ENCODE data around the gene DOK5.
"Not testable (repeated sequence)": the region's sequence is repeated elsewhere in the genome, so short reads cannot be mapped to it uniquely, and the experiment has no call there.

Gene DOK5

GRCh38 chr20:54475334-54476168 is at the start of gene DOK5:
TSS of gene DOK5 (plus strand) at chr20:54475593. CDS start at chr20:54475947, 354 bp downstream.
- no peak for DNase-seq (ENCODE audit: low read depth)

- no peak for DNase-seq (ENCODE audit: low read depth)
Measured at GRCh38 chr20:54429364-54429763, 46.0 kb upstream of the DOK5 start.

DNA sequence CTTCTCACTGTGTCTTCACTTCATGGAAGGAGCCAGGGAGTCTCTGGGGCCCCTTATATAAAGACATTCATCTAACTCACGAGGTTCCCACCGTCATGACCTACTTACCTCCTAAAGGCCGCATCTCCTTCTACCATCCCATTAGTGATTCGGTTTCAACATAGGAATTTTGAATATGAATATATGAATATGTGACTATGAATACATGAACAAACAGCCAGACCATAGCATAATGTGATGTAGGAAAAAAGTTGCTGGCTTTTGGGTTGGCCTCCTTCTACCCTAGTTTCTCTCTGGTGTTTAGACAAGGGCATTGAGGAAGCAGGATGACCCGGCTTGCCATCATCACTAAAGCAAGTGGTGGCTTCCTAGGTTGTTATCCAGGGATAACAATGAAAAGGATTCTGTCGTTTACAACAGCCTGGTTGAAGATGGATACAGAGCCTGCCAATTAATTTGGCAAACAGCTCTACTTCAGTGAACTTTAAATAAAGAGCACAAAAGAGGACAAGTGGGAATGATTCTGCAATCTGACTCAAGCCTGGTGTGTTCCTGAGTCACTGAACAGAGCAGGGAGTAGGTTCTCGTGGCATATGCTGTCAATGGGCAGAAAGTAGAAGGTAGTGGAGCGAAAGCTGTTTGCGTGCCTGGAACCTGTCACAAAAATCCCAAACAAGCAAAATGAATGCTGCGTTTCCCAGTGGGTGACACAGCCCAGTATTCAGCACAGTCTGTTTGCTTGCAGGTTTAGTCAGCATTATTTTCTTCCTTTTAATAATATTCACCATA is 44.0 kb upstream of the DOK5 start:
- no peak for DNase-seq (ENCODE audit: low read depth)

GRCh38 chr20:54432966-54433365 is 42.4 kb upstream of the DOK5 start:
- DNase-seq (ENCODE audit: low read depth), result no peak

GRCh38 chr20:54433636-54434035 is 41.8 kb upstream of the DOK5 start:
- no peak for DNase-seq (ENCODE audit: low read depth)

- no peak for DNase-seq (ENCODE audit: low read depth)
Measured at GRCh38 chr20:54434196-54434595, 41.2 kb upstream of the DOK5 start.

DNA sequence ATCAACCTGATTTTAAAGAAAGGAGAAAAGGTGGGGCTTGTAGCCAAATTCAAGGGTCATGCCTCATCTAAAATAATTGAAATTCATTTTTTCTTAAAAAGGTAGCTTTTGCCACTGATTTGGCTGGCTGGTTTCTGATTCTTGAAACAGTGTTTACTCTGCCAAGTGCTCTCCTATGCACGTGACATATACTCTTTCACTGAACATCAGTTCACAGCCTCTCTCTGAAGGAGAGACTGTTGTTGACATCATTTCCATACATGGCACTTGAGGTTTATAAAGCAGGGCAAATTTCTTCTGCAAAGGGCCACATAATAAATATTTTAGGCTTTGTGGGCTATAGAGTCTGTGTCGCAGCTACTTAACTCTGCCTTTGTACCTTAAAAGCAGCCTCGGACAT is 40.4 kb upstream of the DOK5 start:
- no peak for DNase-seq (ENCODE audit: low read depth)

DNA sequence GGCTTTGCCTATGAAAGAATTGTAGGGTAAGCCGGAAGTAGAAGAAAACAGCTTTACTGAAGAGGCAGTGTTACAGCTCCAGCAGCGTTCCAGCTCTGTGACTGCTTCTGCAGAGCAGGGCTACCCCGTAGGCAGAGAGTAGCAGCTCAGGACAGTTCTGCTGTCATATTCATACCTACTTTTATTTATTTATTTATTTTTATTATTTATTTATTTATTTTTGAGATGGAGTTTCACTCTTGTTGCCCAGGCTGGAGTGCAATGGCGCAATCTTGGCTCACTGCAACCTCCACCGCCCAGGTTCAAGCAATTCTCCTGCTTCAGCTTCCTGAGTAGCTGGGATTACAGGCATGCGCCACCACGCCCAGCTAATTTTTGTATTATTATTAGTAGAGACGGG is 39.0 kb upstream of the DOK5 start:
- not testable (repeated sequence) for DNase-seq (ENCODE audit: low read depth)

DNA sequence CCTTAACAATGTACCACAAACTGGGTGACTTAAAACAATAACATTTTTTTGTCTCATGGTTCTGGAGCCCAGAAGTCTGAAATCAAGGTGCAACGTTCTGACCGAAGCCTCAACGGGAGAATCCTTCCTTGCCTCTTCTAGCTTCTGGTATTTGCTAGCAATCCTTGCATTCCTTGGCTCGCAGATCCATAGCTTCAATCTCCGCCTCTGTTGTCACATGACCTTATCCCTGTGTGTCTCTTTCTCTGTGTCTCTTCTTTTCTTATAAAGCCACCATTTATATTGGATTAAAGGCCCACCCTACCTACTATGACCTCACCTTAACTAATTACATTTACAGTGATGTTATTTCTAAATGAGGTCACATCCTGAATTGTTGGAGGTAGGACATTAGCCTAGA is 37.2 kb upstream of the DOK5 start:
- DNase-seq (ENCODE audit: low read depth), result no peak

DNA sequence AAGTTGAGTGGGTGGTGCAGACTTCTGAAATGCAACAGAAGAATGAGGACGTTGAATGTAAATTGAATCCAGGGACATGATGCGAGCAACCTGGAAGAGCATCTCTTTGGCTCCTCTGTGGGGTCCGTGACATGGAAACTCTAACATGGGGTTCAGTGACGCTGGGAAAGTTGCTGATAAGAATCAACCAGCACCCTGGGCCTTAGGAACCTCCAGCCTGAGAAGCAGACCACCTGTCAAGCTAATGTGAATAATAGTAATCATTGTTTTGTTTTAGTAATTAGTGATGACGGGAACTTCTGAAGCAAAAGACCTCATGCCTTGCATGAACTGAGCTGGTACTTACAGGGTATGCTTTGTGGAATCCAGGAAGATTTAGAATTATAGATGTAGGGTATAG is 25.2 kb upstream of the DOK5 start:
- DNase-seq (ENCODE audit: low read depth), result no peak

- DNase-seq (ENCODE audit: low read depth), result no peak
Measured at GRCh38 chr20:54451171-54451570, 24.2 kb upstream of the DOK5 start.

GRCh38 chr20:54452277-54452676 is 23.1 kb upstream of the DOK5 start:
- no peak for DNase-seq (ENCODE audit: low read depth)

GRCh38 chr20:54454982-54455381 is 20.4 kb upstream of the DOK5 start:
- DNase-seq (ENCODE audit: low read depth), result no peak

- no peak for DNase-seq (ENCODE audit: low read depth)
Measured at GRCh38 chr20:54456423-54456822, 19.0 kb upstream of the DOK5 start.

DNA sequence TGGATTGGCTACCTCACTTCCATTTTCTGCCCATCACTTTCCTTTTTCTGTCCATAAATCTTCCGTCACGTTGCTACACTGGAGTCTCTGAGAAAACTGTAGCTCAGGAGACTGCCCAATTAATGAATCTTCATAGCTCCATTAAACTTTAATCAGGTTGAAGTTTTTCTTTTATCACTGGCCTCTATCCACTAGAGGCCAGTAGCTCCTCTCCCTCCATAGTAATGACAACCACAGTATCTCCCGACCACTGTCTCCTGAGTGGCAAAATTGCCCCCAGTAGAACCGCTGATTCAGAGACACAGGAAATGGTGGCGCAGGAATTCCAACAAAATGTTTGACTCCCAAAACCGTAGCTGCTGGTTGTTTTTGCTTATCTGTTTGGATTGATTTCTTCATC is 18.4 kb upstream of the DOK5 start:
- no peak for DNase-seq (ENCODE audit: low read depth)

- DNase-seq (ENCODE audit: low read depth), result no peak
Measured at GRCh38 chr20:54458219-54458618, 17.2 kb upstream of the DOK5 start.

GRCh38 chr20:54459279-54459678 is 16.1 kb upstream of the DOK5 start:
- no peak for DNase-seq (ENCODE audit: low read depth)

DNA sequence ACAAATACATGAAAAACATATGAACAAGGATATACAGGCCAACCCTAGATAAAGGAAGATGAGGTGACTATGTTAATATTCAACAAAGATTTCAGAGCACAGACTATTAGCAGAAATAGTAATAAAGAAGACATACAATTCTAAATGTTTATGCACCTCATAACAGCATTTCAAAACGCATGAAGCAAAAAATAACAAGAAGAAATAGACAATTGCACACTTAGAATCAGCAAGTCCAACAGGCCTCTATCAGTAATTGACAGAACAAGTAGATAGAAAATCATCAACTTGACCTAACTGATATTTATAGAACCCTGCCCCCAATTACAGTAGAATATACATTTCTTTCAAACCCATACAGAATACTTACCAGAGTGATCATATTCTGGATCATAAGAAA is 11.4 kb upstream of the DOK5 start:
- DNase-seq (ENCODE audit: low read depth), result no peak

- no peak for DNase-seq (ENCODE audit: low read depth)
Measured at GRCh38 chr20:54466127-54466526, 9.3 kb upstream of the DOK5 start.

GRCh38 chr20:54467622-54468021 is 7.8 kb upstream of the DOK5 start:
- DNase-seq (ENCODE audit: low read depth), result no peak

- no peak for DNase-seq (ENCODE audit: low read depth)
Measured at GRCh38 chr20:54468082-54468481, 7.3 kb upstream of the DOK5 start.

DNA sequence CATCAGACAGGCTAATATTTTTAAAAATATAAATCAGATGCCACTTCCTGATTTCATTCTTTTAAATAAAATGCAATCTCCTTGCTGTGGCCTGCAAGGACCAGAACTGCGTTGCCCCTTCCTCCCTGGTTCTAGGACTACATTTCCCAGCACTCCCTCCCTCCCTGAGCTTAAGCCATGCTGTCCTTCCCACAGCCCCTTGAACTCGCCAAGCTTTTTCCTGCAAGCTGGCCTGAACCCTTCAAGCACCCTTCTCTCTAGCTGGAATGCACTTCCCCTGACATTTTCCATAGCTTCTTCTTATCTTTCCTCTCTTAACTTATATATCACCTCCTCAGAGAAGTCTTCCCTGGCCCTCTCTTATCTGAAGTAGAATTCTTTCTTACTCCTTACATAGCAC is 6.1 kb upstream of the DOK5 start:
- DNase-seq (ENCODE audit: low read depth), result no peak

DNA sequence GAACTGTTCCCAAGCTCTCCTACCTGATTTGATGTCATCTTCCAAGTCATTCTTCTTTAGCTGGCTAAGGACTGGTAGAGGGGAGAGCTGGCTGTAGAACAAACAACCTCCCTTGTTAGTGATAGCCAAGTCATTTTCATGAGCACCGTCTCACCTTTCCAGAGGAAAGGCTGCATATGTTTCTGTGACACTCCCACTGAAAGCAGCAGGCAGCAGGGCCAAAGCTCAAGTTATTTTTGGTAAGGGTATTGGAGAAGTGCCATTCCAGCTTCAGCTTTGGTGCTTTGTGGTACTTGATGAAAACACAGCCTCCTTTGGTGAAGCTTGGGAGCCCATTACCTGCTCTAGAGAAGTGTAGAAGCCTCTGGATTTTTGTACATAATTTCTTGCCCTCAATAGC is 5.4 kb upstream of the DOK5 start:
- DNase-seq (ENCODE audit: low read depth), result no peak

Measured in activated T-cell treated with anti-CD3 and anti-CD28 coated beads for 1 hour (primary cell).